Body of pancreas (tissue), 4 donors: Measurements from ENCODE around the gene LACTB.

Experiments used
- POLR2A ChIP-seq, 3 donors: fragments of 450-650 bp; IDR thresholded peaks; one replicate each; pipeline ENCODE4 v1.6.1; 2016; ENCODE audit warnings: antibody characterized with exemption in 3 of 3, mild to moderate bottlenecking in 2 of 3
- TF ChIP-seq, protein P1 (sequence below), 7 experiments: fragments of 450-650 bp in 4 of 7; fragments of 200-600 bp in 3 of 7; sonication (generic) in 3 of 7; IDR thresholded peaks; one replicate each; pipeline ENCODE4 v1.5.1; 2016 to 2019; ENCODE audit warnings: antibody characterized with exemption in 7 of 7

GRCh38 chr15:63124506-63124905, 2.8 kb downstream of the LACTB start:
- TF ChIP-seq, protein P1, sequence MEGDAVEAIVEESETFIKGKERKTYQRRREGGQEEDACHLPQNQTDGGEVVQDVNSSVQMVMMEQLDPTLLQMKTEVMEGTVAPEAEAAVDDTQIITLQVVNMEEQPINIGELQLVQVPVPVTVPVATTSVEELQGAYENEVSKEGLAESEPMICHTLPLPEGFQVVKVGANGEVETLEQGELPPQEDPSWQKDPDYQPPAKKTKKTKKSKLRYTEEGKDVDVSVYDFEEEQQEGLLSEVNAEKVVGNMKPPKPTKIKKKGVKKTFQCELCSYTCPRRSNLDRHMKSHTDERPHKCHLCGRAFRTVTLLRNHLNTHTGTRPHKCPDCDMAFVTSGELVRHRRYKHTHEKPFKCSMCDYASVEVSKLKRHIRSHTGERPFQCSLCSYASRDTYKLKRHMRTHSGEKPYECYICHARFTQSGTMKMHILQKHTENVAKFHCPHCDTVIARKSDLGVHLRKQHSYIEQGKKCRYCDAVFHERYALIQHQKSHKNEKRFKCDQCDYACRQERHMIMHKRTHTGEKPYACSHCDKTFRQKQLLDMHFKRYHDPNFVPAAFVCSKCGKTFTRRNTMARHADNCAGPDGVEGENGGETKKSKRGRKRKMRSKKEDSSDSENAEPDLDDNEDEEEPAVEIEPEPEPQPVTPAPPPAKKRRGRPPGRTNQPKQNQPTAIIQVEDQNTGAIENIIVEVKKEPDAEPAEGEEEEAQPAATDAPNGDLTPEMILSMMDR (IDR thresholded peaks at IDR 0.05): no peak
- no peak for TF ChIP-seq POLR2A (IDR thresholded peaks at IDR 0.05)
